ENCODE data around the gene CNGA3.

The CNGA3 gene

DNA sequence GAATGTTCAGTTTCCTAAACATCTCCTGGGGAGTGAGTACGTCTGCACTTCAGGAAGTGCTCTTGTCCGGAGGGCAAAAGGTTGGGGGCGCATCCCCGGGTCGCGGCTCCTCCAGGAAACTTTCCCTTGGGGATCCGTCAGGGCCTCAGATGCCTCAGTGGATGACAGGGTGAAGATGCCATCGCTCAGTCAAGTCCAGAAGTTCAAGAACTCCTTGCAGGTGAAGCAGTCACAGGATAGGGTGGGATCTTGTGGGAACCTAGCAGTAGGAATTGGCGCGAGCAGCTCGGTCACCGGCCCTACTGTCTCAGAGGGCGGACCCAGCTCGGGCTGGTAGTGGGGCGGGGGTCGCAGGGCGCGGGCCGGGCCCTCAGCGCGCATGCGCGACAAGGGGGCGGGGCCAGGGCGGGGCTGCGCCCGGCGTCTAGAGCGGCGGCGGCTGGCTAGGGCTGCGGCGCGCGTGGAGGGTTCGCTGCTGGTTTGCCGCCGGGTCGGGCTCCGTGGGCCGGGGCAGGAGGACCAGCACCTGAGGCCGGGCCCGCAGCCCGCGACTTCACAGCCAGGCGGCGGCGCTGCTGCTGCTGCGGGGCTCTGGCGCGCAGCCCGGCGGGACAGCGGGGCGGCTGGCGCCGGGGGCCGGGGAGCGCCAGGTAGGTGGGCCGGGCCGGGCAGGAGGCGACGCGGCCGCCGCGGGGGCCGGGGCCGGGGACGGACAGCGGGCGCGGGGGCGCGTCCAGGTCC, 98.3 kb downstream of the CNGA3 start, which contains the start of gene INPP4A:
Gene INPP4A, plus strand, starts transcription at position 423 of the 741 bp plus-strand sequence. CDS start 75,191 bp downstream, outside the sequence.
- peak; percentile 73 for DNase-seq (ENCODE audit: low read depth)

DNA sequence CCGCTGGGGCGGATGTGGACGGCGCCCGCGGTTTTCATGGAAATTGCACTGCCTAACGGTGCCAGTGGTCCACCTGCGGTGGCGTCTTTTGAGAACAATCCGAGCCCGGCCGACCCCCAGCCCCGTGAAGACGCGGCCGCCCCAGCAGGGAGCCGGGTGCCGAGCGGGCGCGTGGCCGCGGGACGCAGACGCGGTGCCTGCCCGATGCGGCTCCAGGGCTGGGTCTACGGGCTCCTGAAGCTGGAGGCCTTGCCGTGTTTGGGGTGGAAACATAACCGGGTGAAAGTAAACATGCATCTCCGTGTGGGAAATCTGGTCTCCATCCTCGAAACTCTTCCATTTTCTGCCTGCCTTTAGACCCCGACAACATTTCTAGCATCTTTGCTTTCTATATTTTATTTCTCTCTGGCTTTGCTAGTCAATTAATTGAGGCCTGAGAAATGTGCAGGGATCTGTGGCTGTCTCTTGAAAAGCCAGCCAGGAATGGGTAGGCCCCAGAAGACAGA, 99.0 kb downstream of the CNGA3 start:
- DNase-seq (ENCODE audit: low read depth), result no peak

DNA sequence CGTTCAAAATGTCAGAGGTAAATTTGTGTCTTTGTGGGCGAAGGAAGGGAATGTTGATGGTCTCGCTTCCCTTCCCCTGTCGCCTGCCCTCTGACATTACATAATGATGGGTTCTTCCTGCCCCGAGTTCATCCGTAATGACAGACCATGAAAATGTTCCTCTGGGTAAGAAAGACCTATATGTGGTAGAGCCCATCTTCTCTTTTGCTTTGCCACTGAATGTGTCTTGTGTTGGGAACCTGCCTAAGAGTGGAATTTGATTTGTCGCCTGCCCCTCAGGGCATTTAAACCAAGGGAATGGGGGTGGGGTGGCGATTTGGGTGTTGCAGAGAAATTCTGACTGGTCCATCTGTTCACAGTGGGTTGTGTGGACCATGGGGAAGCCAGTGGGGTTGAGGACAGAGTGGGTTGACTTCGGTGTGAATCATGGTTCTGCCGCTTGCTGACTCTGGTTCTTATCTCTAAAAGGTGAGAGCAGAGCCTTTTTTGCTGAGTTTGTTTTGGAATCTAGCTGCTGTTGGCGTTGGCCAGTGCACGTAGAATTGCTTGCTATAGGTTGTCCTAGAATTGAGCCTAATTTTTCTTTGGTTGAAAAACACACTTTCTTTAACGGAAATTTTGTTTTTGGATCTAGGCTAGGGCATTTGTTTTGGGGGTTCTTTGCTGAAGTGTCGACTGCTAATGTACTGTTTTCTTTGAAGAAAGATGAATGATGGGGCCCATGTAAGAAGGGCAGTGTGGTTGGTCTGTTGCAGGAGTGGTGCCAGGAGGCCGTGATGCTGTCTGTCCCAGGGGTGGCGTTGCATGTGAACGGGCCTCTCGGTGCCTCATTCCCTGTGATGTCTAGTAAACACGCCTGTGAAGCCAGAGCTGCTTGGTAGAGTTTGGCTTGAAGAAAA, 99.7 kb downstream of the CNGA3 start:
- no peak for DNase-seq (ENCODE audit: low read depth)

DNA sequence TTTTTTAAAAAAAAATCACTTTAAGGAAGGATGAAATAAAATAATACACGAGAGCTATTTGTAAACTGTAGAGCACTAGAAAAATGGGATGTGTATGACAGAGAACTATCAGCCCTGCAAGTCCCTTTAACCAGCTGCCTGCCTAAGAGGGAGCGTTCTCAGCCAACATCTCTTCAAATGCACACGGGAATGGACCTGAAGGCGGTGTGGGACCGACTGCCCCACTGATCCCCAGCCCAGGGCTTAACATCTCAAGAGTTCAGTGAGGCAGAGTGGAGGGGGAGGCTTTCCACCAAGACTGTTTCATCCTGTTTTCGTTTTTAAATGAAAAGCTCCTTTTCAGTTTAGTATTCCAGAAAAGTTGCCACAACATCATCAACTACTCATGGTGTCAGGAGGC, 100.6 kb downstream of the CNGA3 start:
- DNase-seq (ENCODE audit: low read depth), result no peak

All from stimulated activated CD8-positive, alpha-beta memory T cell treated with anti-CD3 and anti-CD28 coated beads, Interleukin-4, amount 100 ng/mL, for 24 hours (primary cell).